Measurements from ENCODE around the gene FGL2. TPM values are rescaled to one million over a fixed set of nuclear protein-coding genes. Genes with fewer than 3 reads are reported as not detected.
"Not testable (repeated sequence)": the region's sequence is repeated elsewhere in the genome, so short reads cannot be mapped to it uniquely, and the experiment has no call there.

FGL2 gene
- total RNA-seq, 1 experiment from 2014 or later = not detected

- no peaks in the 10 kb centered on the region for H3K27me3 ChIP-seq (ENCODE audit: control insufficient read depth, insufficient read depth, low read length)
- DNase-seq = no peak
- H3K36me3 ChIP-seq (replicated peaks; ENCODE audit: control insufficient read depth, insufficient read depth, low read length) = no peaks in the 10 kb centered on the region
- no peak overlapping the region for H3K4me3 ChIP-seq (ENCODE audit: insufficient read depth, low read depth, low read length)
These were observed 26.8 kb upstream of the FGL2 start for GRCh38 chr7:77226357-77226839.

- no peaks in the 10 kb centered on the region for H3K36me3 ChIP-seq (replicated peaks; ENCODE audit: control insufficient read depth, insufficient read depth, low read length)
These were observed 23.6 kb upstream of the FGL2 start for GRCh38 chr7:77223261-77223660.

GRCh38 chr7:77222819-77223218, 23.2 kb upstream of the FGL2 start:
- no peaks in the 10 kb centered on the region for H3K36me3 ChIP-seq (replicated peaks; ENCODE audit: control insufficient read depth, insufficient read depth, low read length)
- H3K4me3 ChIP-seq (ENCODE audit: insufficient read depth, low read depth, low read length) = no peak overlapping the region
- H3K27me3 ChIP-seq (ENCODE audit: control insufficient read depth, insufficient read depth, low read length) = no peaks in the 10 kb centered on the region
- DNase-seq = no peak

More at GRCh38 chr7:77223261-77223660, 23.6 kb upstream of the FGL2 start:
- Histone ChIP-seq H3K27me3 (ENCODE audit: control insufficient read depth, insufficient read depth, low read length) (no peaks in the 10 kb centered on the region), H3K4me3 (ENCODE audit: insufficient read depth, low read depth, low read length) (no peak overlapping the region)
- DNase-seq = no peak

- no peaks in the 10 kb centered on the region for H3K27me3 ChIP-seq (ENCODE audit: control insufficient read depth, insufficient read depth, low read length)
- no peak for DNase-seq
- no peak overlapping the region for H3K4me3 ChIP-seq (ENCODE audit: insufficient read depth, low read depth, low read length)
These were observed 22.4 kb upstream of the FGL2 start for GRCh38 chr7:77222065-77222464.

GRCh38 chr7:77219701-77220331, 20.2 kb upstream of the FGL2 start:
- DNase-seq; H3K4me3 ChIP-seq (ENCODE audit: insufficient read depth, low read depth, low read length); H3K36me3 ChIP-seq (replicated peaks; ENCODE audit: control insufficient read depth, insufficient read depth, low read length); H3K27me3 ChIP-seq (ENCODE audit: control insufficient read depth, insufficient read depth, low read length): not testable (repeated sequence)

More at GRCh38 chr7:77222065-77222464, 22.4 kb upstream of the FGL2 start:
- H3K36me3 ChIP-seq (replicated peaks; ENCODE audit: control insufficient read depth, insufficient read depth, low read length) = no peaks in the 10 kb centered on the region

- no peak for DNase-seq
- H3K27me3 ChIP-seq (ENCODE audit: control insufficient read depth, insufficient read depth, low read length) = no peaks in the 10 kb centered on the region
These were observed 18.0 kb upstream of the FGL2 start for GRCh38 chr7:77217474-77218185.

GRCh38 chr7:77216181-77216845, 16.7 kb upstream of the FGL2 start:
- Histone ChIP-seq H3K4me3 (ENCODE audit: insufficient read depth, low read depth, low read length) (no peak overlapping the region), H3K36me3 (replicated peaks; ENCODE audit: control insufficient read depth, insufficient read depth, low read length) (no peaks in the 10 kb centered on the region), H3K27me3 (ENCODE audit: control insufficient read depth, insufficient read depth, low read length) (no peaks in the 10 kb centered on the region)
- DNase-seq = no peak

More at GRCh38 chr7:77217474-77218185, 18.0 kb upstream of the FGL2 start:
- Histone ChIP-seq H3K4me3 (ENCODE audit: insufficient read depth, low read depth, low read length) (no peak overlapping the region), H3K36me3 (replicated peaks; ENCODE audit: control insufficient read depth, insufficient read depth, low read length) (no peaks in the 10 kb centered on the region)

- DNase-seq = no peak
- Histone ChIP-seq H3K36me3 (replicated peaks; ENCODE audit: control insufficient read depth, insufficient read depth, low read length) (no peaks in the 10 kb centered on the region), H3K4me3 (ENCODE audit: insufficient read depth, low read depth, low read length) (no peak overlapping the region), H3K27me3 (ENCODE audit: control insufficient read depth, insufficient read depth, low read length) (no peaks in the 10 kb centered on the region)
These were observed 10.0 kb upstream of the FGL2 start for GRCh38 chr7:77209479-77210139.

- DNase-seq = no peak
- Histone ChIP-seq H3K4me3 (ENCODE audit: insufficient read depth, low read depth, low read length) (no peak overlapping the region), H3K27me3 (ENCODE audit: control insufficient read depth, insufficient read depth, low read length) (no peaks in the 10 kb centered on the region), H3K36me3 (replicated peaks; ENCODE audit: control insufficient read depth, insufficient read depth, low read length) (no peaks in the 10 kb centered on the region)
These were observed 8.8 kb upstream of the FGL2 start for GRCh38 chr7:77208416-77208815.

GRCh38 chr7:77205706-77206105, 6.1 kb upstream of the FGL2 start:
- H3K4me3 ChIP-seq (ENCODE audit: insufficient read depth, low read depth, low read length) = no peak overlapping the region
- H3K36me3 ChIP-seq (replicated peaks; ENCODE audit: control insufficient read depth, insufficient read depth, low read length) = no peaks in the 10 kb centered on the region
- no peaks in the 10 kb centered on the region for H3K27me3 ChIP-seq (ENCODE audit: control insufficient read depth, insufficient read depth, low read length)
- no peak for DNase-seq

GRCh38 chr7:77202481-77202976, 2.9 kb upstream of the FGL2 start:
- Histone ChIP-seq H3K4me3 (ENCODE audit: insufficient read depth, low read depth, low read length) (no peak overlapping the region), H3K27me3 (ENCODE audit: control insufficient read depth, insufficient read depth, low read length) (no peaks in the 10 kb centered on the region), H3K36me3 (replicated peaks; ENCODE audit: control insufficient read depth, insufficient read depth, low read length) (no peaks in the 10 kb centered on the region)
- DNase-seq = no peak

GRCh38 chr7:77200542-77200941, 923 bp upstream of the FGL2 start:
- no peaks in the 10 kb centered on the region for H3K27me3 ChIP-seq (ENCODE audit: control insufficient read depth, insufficient read depth, low read length)
- no peaks in the 10 kb centered on the region for H3K36me3 ChIP-seq (replicated peaks; ENCODE audit: control insufficient read depth, insufficient read depth, low read length)
- DNase-seq = no peak
- no peak overlapping the region for H3K4me3 ChIP-seq (ENCODE audit: insufficient read depth, low read depth, low read length)

- DNase-seq = no peak
- Histone ChIP-seq H3K36me3 (replicated peaks; ENCODE audit: control insufficient read depth, insufficient read depth, low read length) (no peaks in the 10 kb centered on the region), H3K27me3 (ENCODE audit: control insufficient read depth, insufficient read depth, low read length) (no peaks in the 10 kb centered on the region), H3K4me3 (ENCODE audit: insufficient read depth, low read depth, low read length) (no peak overlapping the region)
These were observed 2.5 kb downstream of the FGL2 start for GRCh38 chr7:77197141-77197540.

- Histone ChIP-seq H3K36me3 (replicated peaks; ENCODE audit: control insufficient read depth, insufficient read depth, low read length) (no peaks in the 10 kb centered on the region), H3K4me3 (ENCODE audit: insufficient read depth, low read depth, low read length) (no peak overlapping the region), H3K27me3 (ENCODE audit: control insufficient read depth, insufficient read depth, low read length) (no peaks in the 10 kb centered on the region)
- DNase-seq = no peak
These were observed 10.7 kb downstream of the FGL2 start for GRCh38 chr7:77188731-77189437.

Measured in H7 (cell line).